H9 (cell line): ENCODE data around the gene MYO5B. TPM values are rescaled to one million over a fixed set of nuclear protein-coding genes. Genes with fewer than 3 reads are reported as not detected.

ENCODE experiments used
- DNase-seq: peaks from one replicate; pipeline ENCODE4 v3.0.0-alpha.2; 2017
- H2AFZ ChIP-seq: one replicate; pipeline ENCODE4 v1.6.1; 2013; ENCODE audit warnings: mild to moderate bottlenecking, low read length, control low read depth, moderate library complexity
- H2AK5ac ChIP-seq: 2 replicates; pipeline ENCODE4 v1.6.1; 2013; ENCODE audit warnings: low read length, control low read depth, mixed read lengths; ENCODE audit not compliant: insufficient read length
- H2BK120ac ChIP-seq: one replicate; pipeline ENCODE4 v1.6.1; 2013; ENCODE audit warnings: low read depth, mild to moderate bottlenecking, low read length, control low read depth, inconsistent platforms; ENCODE audit not compliant: poor library complexity, severe bottlenecking
- H2BK12ac ChIP-seq: 2 replicates; pipeline ENCODE4 v1.6.1; 2013; ENCODE audit warnings: low read length, control low read depth, mixed read lengths, low read depth; ENCODE audit not compliant: insufficient read length
- H2BK15ac ChIP-seq: 2 replicates; pipeline ENCODE4 v1.6.1; 2013; ENCODE audit warnings: low read depth, low read length, control low read depth
- H2BK20ac ChIP-seq: one replicate; pipeline ENCODE4 v1.6.1; 2013; ENCODE audit warnings: low read depth, mild to moderate bottlenecking, low read length, control low read depth, inconsistent platforms; ENCODE audit not compliant: poor library complexity, severe bottlenecking
- H2BK5ac ChIP-seq: 2 replicates; pipeline ENCODE4 v1.6.1; 2013; ENCODE audit warnings: low read length, control low read depth, mixed read lengths; ENCODE audit not compliant: insufficient read length
- H3K14ac ChIP-seq: 2 replicates; pipeline ENCODE4 v1.6.1; 2013; ENCODE audit warnings: low read length, control low read depth; ENCODE audit not compliant: insufficient read depth
- H3K18ac ChIP-seq: 2 replicates; pipeline ENCODE4 v1.6.1; 2013; ENCODE audit warnings: low read depth, mild to moderate bottlenecking, mixed read lengths, low read length, control low read depth; ENCODE audit not compliant: insufficient read length
- H3K23ac ChIP-seq: 2 replicates; pipeline ENCODE4 v1.6.1; 2013; ENCODE audit warnings: low read length, control low read depth, mixed read lengths, low read depth; ENCODE audit not compliant: insufficient read length
- H3K23me2 ChIP-seq: 2 replicates; pipeline ENCODE4 v1.6.1; 2013; ENCODE audit warnings: low read depth, mild to moderate bottlenecking, mixed read lengths, low read length, control low read depth; ENCODE audit not compliant: insufficient read length, poor library complexity, severe bottlenecking
- H3K27ac ChIP-seq: 2 replicates; pipeline ENCODE4 v1.5.1; 2013; ENCODE audit warnings: low read length, control low read depth, mixed read lengths, low read depth; ENCODE audit not compliant: insufficient read length
- H3K27me3 ChIP-seq: 2 replicates; pipeline ENCODE4 v1.6.1; 2013; ENCODE audit warnings: low read length, control low read depth, inconsistent platforms; ENCODE audit not compliant: insufficient read depth
- H3K4ac ChIP-seq: 2 replicates; pipeline ENCODE4 v1.6.1; 2013; ENCODE audit warnings: low read depth, mild to moderate bottlenecking, control low read depth, inconsistent platforms, low read length, moderate library complexity
- H3K4me1 ChIP-seq: 2 replicates; pipeline ENCODE4 v1.6.1; 2013; ENCODE audit warnings: low read length, control low read depth, inconsistent platforms; ENCODE audit not compliant: insufficient read depth
- H3K4me2 ChIP-seq: 2 replicates; pipeline ENCODE4 v1.6.1; 2013; ENCODE audit warnings: low read length, control low read depth, mixed read lengths; ENCODE audit not compliant: insufficient read length, insufficient read depth
- H3K56ac ChIP-seq: 2 replicates; pipeline ENCODE4 v1.6.1; 2013; ENCODE audit warnings: low read depth, mild to moderate bottlenecking, mixed read lengths, low read length, control low read depth; ENCODE audit not compliant: insufficient read length
- H3K79me1 ChIP-seq: 2 replicates; pipeline ENCODE4 v1.6.1; 2013; ENCODE audit warnings: low read depth, mild to moderate bottlenecking, moderate library complexity, low read length, control low read depth, inconsistent platforms; ENCODE audit not compliant: insufficient read depth, poor library complexity, severe bottlenecking
- H3K79me2 ChIP-seq: 2 replicates; pipeline ENCODE4 v1.6.1; 2013; ENCODE audit warnings: low read length, control low read depth, inconsistent platforms; ENCODE audit not compliant: insufficient read depth
- H3K9ac ChIP-seq: 2 replicates; pipeline ENCODE4 v1.6.1; 2013; ENCODE audit warnings: low read length, control low read depth, mixed read lengths; ENCODE audit not compliant: insufficient read length; ENCODE audit errors: extremely low read depth
- H3K9me3 ChIP-seq: one replicate; pipeline ENCODE4 v1.6.1; 2013; ENCODE audit warnings: low read depth, low read length, inconsistent platforms; ENCODE audit not compliant: control insufficient read depth
- H3T11ph ChIP-seq: one replicate; pipeline ENCODE4 v1.6.1; 2013; ENCODE audit warnings: mild to moderate bottlenecking, low read length, control low read depth, inconsistent platforms
- H4K20me1 ChIP-seq: one replicate; pipeline ENCODE4 v1.6.1; 2013; ENCODE audit not compliant: control insufficient read depth, insufficient read length, insufficient read depth
- H4K5ac ChIP-seq: 2 replicates; pipeline ENCODE4 v1.6.1; 2013; ENCODE audit warnings: low read depth, mild to moderate bottlenecking, mixed read lengths, low read length, control low read depth; ENCODE audit not compliant: insufficient read length
- H4K8ac ChIP-seq: replicated peaks from 2 replicates; pipeline ENCODE4 v1.6.1; 2013; ENCODE audit warnings: low read length, control low read depth, mixed read lengths, low read depth; ENCODE audit not compliant: insufficient read length
- H4K91ac ChIP-seq: 2 replicates; pipeline ENCODE4 v1.6.1; 2013; ENCODE audit warnings: low read depth, mild to moderate bottlenecking, moderate library complexity, mixed read lengths, low read length, control low read depth; ENCODE audit not compliant: insufficient read length
- H3K27ac Mint-ChIP-seq, 3 experiments: 2 replicates in 2 of 3; 3 replicates in 1 of 3; pipeline ENCODE4 v1.8.0; 2020 to 2021; ENCODE audit warnings: mixed read lengths in 3 of 3, mild to moderate bottlenecking in 1 of 3, moderate library complexity in 1 of 3
- H3K27me3 Mint-ChIP-seq: 2 replicates; pipeline ENCODE4 v1.8.0; 2021; ENCODE audit warnings: low read depth, mild to moderate bottlenecking, moderate library complexity, mixed read lengths
- H3K36me3 Mint-ChIP-seq, 3 experiments: 2 replicates in 2 of 3; 3 replicates in 1 of 3; pipeline ENCODE4 v1.8.0; 2020 to 2021; ENCODE audit warnings: low read depth in 3 of 3, mixed read lengths in 3 of 3; ENCODE audit not compliant: insufficient read depth in 1 of 3
- H3K4me1 Mint-ChIP-seq, 2 experiments: 2 replicates each; pipeline ENCODE4 v1.8.0; 2020; ENCODE audit warnings: mixed read lengths in 2 of 2
- H3K4me3 Mint-ChIP-seq, 2 experiments: 2 replicates in 1 of 2; 3 replicates in 1 of 2; pipeline ENCODE4 v1.8.0; 2020 to 2021; ENCODE audit warnings: mild to moderate bottlenecking in 2 of 2, mixed read lengths in 2 of 2, moderate library complexity in 1 of 2
- H3K9me3 Mint-ChIP-seq, 2 experiments: 2 replicates in 1 of 2; 3 replicates in 1 of 2; pipeline ENCODE4 v1.8.0; 2020; ENCODE audit warnings: mild to moderate bottlenecking in 2 of 2, mixed read lengths in 2 of 2, moderate library complexity in 1 of 2
- CTCF ChIP-seq: fragments of 200-600 bp; sonication (generic); conservative IDR thresholded peaks from 3 replicates; pipeline ENCODE4 v1.8.0; 2021; ENCODE audit warnings: antibody characterized with exemption, mild to moderate bottlenecking
- WGBS: extraction: QIAGEN DNeasy Blood & Tissue Kit; methylation state at CpG from one replicate; pipeline ENCODE4 v1.1.7; 2013; ENCODE audit warnings: missing lambda C conversion rate, low lambda C conversion rate, mixed read lengths; ENCODE audit not compliant: insufficient read length; ENCODE audit errors: extremely low coverage; 5-methylcytosine and 5-hydroxymethylcytosine counted together
- total RNA-seq: library from RNA; stranded (reverse); gene quantifications from 2 replicates; pipeline ENCODE4 v1.2.1, GENCODE V29; 2021

The MYO5B gene
- total RNA-seq, 1 experiment from 2014 or later = 9.3 TPM

DNA sequence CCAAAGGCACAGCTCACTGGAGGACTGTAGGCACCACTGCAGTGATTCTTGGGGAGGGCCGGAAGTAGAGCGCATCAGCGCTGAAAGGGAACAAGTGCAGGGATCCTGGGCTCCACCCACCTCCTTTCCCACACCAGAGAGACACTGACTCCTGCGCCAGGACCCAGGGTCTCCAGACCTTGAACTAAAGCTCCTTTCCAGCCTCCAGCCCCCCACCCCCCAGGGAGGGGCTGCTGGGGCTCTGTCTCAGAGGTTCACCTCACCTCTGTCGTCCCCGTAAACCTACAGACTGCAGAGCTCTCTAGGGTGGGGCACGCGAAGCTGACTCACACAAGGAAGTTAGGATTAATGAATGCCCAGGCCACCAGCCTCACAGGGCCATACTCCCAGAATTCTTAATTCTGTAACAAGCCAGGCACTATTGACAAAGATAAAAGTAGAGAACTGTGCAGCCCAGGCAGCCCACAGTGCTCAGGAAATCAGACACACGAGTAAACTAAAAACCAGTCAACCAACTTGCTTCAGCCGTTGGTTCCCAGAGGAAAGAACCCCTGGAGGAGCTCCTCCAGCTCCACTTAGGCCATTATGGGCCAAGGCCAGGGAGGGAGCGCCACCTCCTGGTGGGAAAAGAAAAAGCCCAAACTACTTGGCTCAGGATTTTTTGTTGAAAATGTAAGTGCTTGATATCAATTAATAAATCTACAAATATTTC lies 336.5 kb downstream of the MYO5B start:
- DNase-seq = peak; percentile 78
- Histone ChIP-seq H4K5ac (no peak overlapping the region), H3K23ac (no peak overlapping the region), H4K91ac (no peak overlapping the region), H3K9ac (no peak overlapping the region), H3K9me3 (no peaks in the 10 kb centered on the region), H3K4me1 (no peaks in the 10 kb centered on the region), H3K4me2 (no peak overlapping the region), H3K14ac (no peak overlapping the region), H2BK12ac (no peak overlapping the region), H4K20me1 (no peaks in the 10 kb centered on the region), H2BK120ac (no peak overlapping the region), H3T11ph (no peak overlapping the region), H2AK5ac (no peak overlapping the region), H3K79me2 (no peaks in the 10 kb centered on the region), H4K8ac (no peak overlapping the region), H2AFZ (no peak overlapping the region), H3K56ac (no peak overlapping the region), H2BK20ac (no peak overlapping the region), H3K18ac (no peak overlapping the region), H3K23me2 (no peaks in the 10 kb centered on the region), H3K4ac (no peak overlapping the region), H2BK5ac (no peak overlapping the region), H2BK15ac (no peak overlapping the region), H3K79me1 (no peaks in the 10 kb centered on the region), H3K27ac (no peak overlapping the region), H3K27me3 (no peaks in the 10 kb centered on the region)
- H3K4me3 Mint-ChIP-seq = no peak overlapping the region
- H3K36me3 Mint-ChIP-seq = no peaks in the 10 kb centered on the region
- H3K27ac Mint-ChIP-seq = peak overlapping the region in 2 of 3 experiments; percentile 21 to 49; a peak in 1 of 7 replicates
- TF ChIP-seq CTCF = peak; percentile 98
- no CpG with 5 or more reads among the region's 11 CpGs for whole genome bisulfite sequencing
- H3K27me3 Mint-ChIP-seq = no peaks in the 10 kb centered on the region
- peaks cover 15 to 25% of the 10 kb centered on the region in 2 experiments for H3K4me1 Mint-ChIP-seq
- H3K9me3 Mint-ChIP-seq = no peaks in the 10 kb centered on the region
